K562 (cell line): ENCODE measurements around the gene MBOAT2. TPM values are rescaled to one million over a fixed set of nuclear protein-coding genes. Genes with fewer than 3 reads are reported as not detected.

Experiments used
- BHLHE40 ChIP-seq: IDR thresholded peaks from 2 replicates; pipeline ENCODE4 v1.6.1; 2011; ENCODE audit warnings: low read length, improper control_type of control experiment
- CHD4 ChIP-seq: fragments of 200-600 bp; sonication (generic); IDR thresholded peaks from 3 replicates; pipeline ENCODE4 v1.6.1; 2012; ENCODE audit warnings: low read depth, mild to moderate bottlenecking, mixed read lengths, low read length, inconsistent platforms; ENCODE audit not compliant: insufficient read depth, insufficient replicate concordance, poor library complexity, severe bottlenecking
- GABPA ChIP-seq: fragments of 200-800 bp; sonication (Bioruptor generic); conservative IDR thresholded peaks from 2 replicates; pipeline ENCODE4 v1.6.1; 2016; ENCODE audit warnings: low read depth, missing genetic modification characterization, missing compliant biosample characterization
- HCFC1 ChIP-seq: IDR thresholded peaks from 2 replicates; pipeline ENCODE4 v1.6.1; 2012; ENCODE audit warnings: low read depth, low read length, improper control_type of control experiment
- HMBOX1 ChIP-seq: sonication (generic); IDR thresholded peaks from 2 replicates; pipeline ENCODE4 v1.6.1; 2016
- LARP7 ChIP-seq: fragments of 450-650 bp; IDR thresholded peaks from 2 replicates; pipeline ENCODE4 v1.6.1; 2016
- MEIS2 ChIP-seq: fragments of 450-650 bp; IDR thresholded peaks from 2 replicates; pipeline ENCODE4 v1.6.1; 2014; ENCODE audit warnings: mild to moderate bottlenecking; ENCODE audit not compliant: partially characterized antibody
- MYC ChIP-seq, 2 experiments: fragments of 250-450 bp in 1 of 2; sonication (Bioruptor Pico) in 1 of 2; IDR thresholded peaks; 2 replicates each; pipeline versions ENCODE4 v1.5.1 to v1.6.1; 2012 to 2021; ENCODE audit warnings: low read depth in 2 of 2, borderline replicate concordance in 1 of 2, improper control_type of control experiment in 1 of 2, low read length in 1 of 2, mild to moderate bottlenecking in 1 of 2, moderate library complexity in 1 of 2
- NCOR1 ChIP-seq: fragments of 450-650 bp; IDR thresholded peaks from 2 replicates; pipeline ENCODE4 v1.6.1; 2016; ENCODE audit warnings: mild to moderate bottlenecking, moderate library complexity
- NONO ChIP-seq, 2 experiments: fragments of 200-400 bp in 1 of 2; fragments of 450-650 bp in 1 of 2; formaldehyde crosslinking in 1 of 2; IDR thresholded peaks; 2 replicates each; pipeline ENCODE4 v1.6.1; 2017; ENCODE audit warnings: low read depth in 2 of 2, mild to moderate bottlenecking in 2 of 2, moderate library complexity in 2 of 2, low read length in 1 of 2
- POLR2H ChIP-seq: IDR thresholded peaks from 2 replicates; pipeline ENCODE4 v1.6.1; 2016; ENCODE audit warnings: missing genetic modification characterization, low read depth, mild to moderate bottlenecking, control low read depth, missing compliant biosample characterization, moderate library complexity
- PRPF4 ChIP-seq: fragments of 200-400 bp; formaldehyde crosslinking; IDR thresholded peaks from one replicate; pipeline ENCODE4 v1.6.1; 2017; ENCODE audit warnings: low read length, low read depth, mild to moderate bottlenecking; ENCODE audit not compliant: insufficient read depth, poor library complexity, severe bottlenecking
- ZBTB1 ChIP-seq: sonication (generic); formaldehyde crosslinking; IDR thresholded peaks from 2 replicates; pipeline ENCODE4 v1.8.1; 2023; ENCODE audit warnings: missing genetic modification reagents, low read depth, mild to moderate bottlenecking, borderline replicate concordance
- ZBTB33 ChIP-seq: sonication (generic); formaldehyde crosslinking; IDR thresholded peaks from 2 replicates; pipeline ENCODE4 v1.8.1; 2023; ENCODE audit warnings: mild to moderate bottlenecking, missing genetic modification reagents
- ZNF395 ChIP-seq: fragments of 200-800 bp; sonication (Bioruptor generic); IDR thresholded peaks from 2 replicates; pipeline ENCODE4 v1.6.1; 2017; ENCODE audit warnings: missing genetic modification characterization, missing compliant biosample characterization
- ZNF41 ChIP-seq: fragments of 250-450 bp; sonication (Bioruptor Pico); conservative IDR thresholded peaks from 2 replicates; pipeline ENCODE4 v1.4.0; 2020; ENCODE audit warnings: mild to moderate bottlenecking
- ZNF592 ChIP-seq: fragments of 450-650 bp; IDR thresholded peaks from 2 replicates; pipeline ENCODE4 v1.6.1; 2017; ENCODE audit warnings: antibody characterized with exemption, mild to moderate bottlenecking
- polyA plus RNA-seq, 8 experiments: library from polyadenylated mRNA; depleted of rRNA in 4 of 8; stranded (reverse) in 5 of 8; unstranded in 3 of 8; fragments of >200 nt; fragmentation: Nextera tagmentation in 2 of 8; fragmentation: Illumina TruSeq in 1 of 8; extraction: Ambion mirVana in 2 of 8; extraction: Trizol in 1 of 8; gene quantifications; 2 replicates each; pipeline versions ENCODE4 v1.2.1 to v1.2.3, GENCODE V29; 2011 to 2014; ENCODE audit warnings: inconsistent platforms in 1 of 8, missing spikeins in 1 of 8
- total RNA-seq, 7 experiments: library from RNA; depleted of rRNA in 6 of 7; stranded (reverse); fragments of >200 nt in 6 of 7; fragmentation: Illumina TruSeq in 2 of 7; extraction: Trizol in 2 of 7; gene quantifications; 2 replicates each; pipeline versions ENCODE4 v1.2.1 to v1.2.3, GENCODE V29; 2011 to 2021; ENCODE audit warnings: low replicate concordance in 1 of 7

Gene MBOAT2
- total and polyA plus RNA-seq, 9 of the 15 experiments (the other 6 are each of a cell fraction or from before 2014, with no cell fraction given): 8.4 to 122 (median 27.6) TPM

GRCh38 chr2:9003616-9004337 lies at the start of gene MBOAT2 (continued):
- peak; percentile 73 for TF ChIP-seq ZNF592
- TF ChIP-seq NCOR1: 0 out of 2 replicates have a peak, but pooled peaks have one; percentile 24
- TF ChIP-seq PRPF4: no peak
- no peak for TF ChIP-seq LARP7
- TF ChIP-seq ZNF395 (CRISPR knock-in tag): peak; percentile 82; the same call in 1 of the 2 replicates
- TF ChIP-seq ZBTB33 (CRISPR knock-in tag): peak; percentile 46; the same call in 1 of the 2 replicates
- peak; percentile 81 for TF ChIP-seq POLR2H (tag)
- TF ChIP-seq MYC (IDR thresholded peaks at IDR 0.05; ENCODE audit: low read depth, low read length): peak; percentile 12; the same call in 1 of the 2 replicates
- TF ChIP-seq MYC (CRISPR knock-in tag; IDR thresholded peaks at IDR 0.05; ENCODE audit: borderline replicate concordance, low read depth): no peak
- TF ChIP-seq ZBTB1 (CRISPR knock-in tag): 0 out of 2 replicates have a peak, but pooled peaks have one; percentile 31
- no peak for TF ChIP-seq MEIS2
- peak in 1 of 2 experiments; percentile 43; a peak in 1 of 4 replicates for TF ChIP-seq NONO (IDR thresholded peaks at IDR 0.05; ENCODE audit: low read depth in 2 of 2, low read length in 1 of 2)
- no peak for TF ChIP-seq HMBOX1
- TF ChIP-seq HCFC1: no peak
- no peak for TF ChIP-seq ZNF41
- TF ChIP-seq BHLHE40: 0 out of 2 replicates have a peak, but pooled peaks have one; percentile 24
- peak; percentile 36; the same call in 1 of the 2 replicates for TF ChIP-seq GABPA (tag)
- no peak for TF ChIP-seq CHD4
